Adipocyte (in vitro differentiated cells): ENCODE data around the gene HOTAIR.
A peak's percentile ranks its signal among the peaks of the same experiment; 100 is the strongest.

ENCODE experiments used
- DNase-seq: peaks from one replicate; pipeline ENCODE4 v3.0.0-alpha.2; 2015; ENCODE audit warnings: low read depth
- H3K27me3 ChIP-seq: replicated peaks from 2 replicates; pipeline ENCODE4 v1.7.0; 2013; ENCODE audit warnings: mild to moderate bottlenecking, low read length, moderate library complexity; ENCODE audit not compliant: control insufficient read depth, insufficient read depth
- H3K36me3 ChIP-seq: 2 replicates; pipeline ENCODE4 v1.7.0; 2013; ENCODE audit warnings: low read length, mild to moderate bottlenecking, moderate library complexity; ENCODE audit not compliant: control insufficient read depth, insufficient read depth, severe bottlenecking
- H3K4me1 ChIP-seq: 2 replicates; pipeline ENCODE4 v1.7.0; 2013; ENCODE audit warnings: mild to moderate bottlenecking, low read length, moderate library complexity; ENCODE audit not compliant: control insufficient read depth, insufficient read depth
- H3K4me3 ChIP-seq: 2 replicates; pipeline ENCODE4 v1.7.0; 2013; ENCODE audit warnings: mild to moderate bottlenecking, low read length, moderate library complexity
- H3K9ac ChIP-seq: 2 replicates; pipeline ENCODE4 v1.7.0; 2013; ENCODE audit warnings: mild to moderate bottlenecking, low read length, moderate library complexity
- H3K9me3 ChIP-seq: 2 replicates; pipeline ENCODE4 v1.7.0; 2013; ENCODE audit warnings: mild to moderate bottlenecking, low read length, moderate library complexity; ENCODE audit not compliant: control insufficient read depth

Gene HOTAIR

DNA sequence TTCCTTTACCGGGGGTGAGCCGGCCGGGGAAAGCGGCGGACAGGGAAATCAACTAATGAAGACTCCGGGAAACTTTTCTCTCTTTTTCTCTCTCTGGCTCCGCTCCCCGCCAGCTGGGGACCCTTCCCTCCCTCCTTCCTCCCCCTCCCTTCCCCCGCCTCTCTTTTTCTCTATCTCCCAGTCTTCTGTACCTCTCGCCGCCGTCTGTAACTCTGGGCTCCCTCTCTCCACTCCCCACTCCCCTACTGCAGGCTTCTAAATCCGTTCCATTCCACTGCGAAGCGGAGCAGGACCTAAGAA is 8.7 kb downstream of the HOTAIR start:
- no peak for DNase-seq
- no peaks in the 10 kb centered on the region for H3K9me3 ChIP-seq
- H3K4me3 ChIP-seq, result peak overlapping the region; percentile 50
- H3K36me3 ChIP-seq, result no peaks in the 10 kb centered on the region
- peaks cover 94% of the 10 kb centered on the region for H3K27me3 ChIP-seq
- H3K9ac ChIP-seq, result peak overlapping the region; percentile 61
- no peaks in the 10 kb centered on the region for H3K4me1 ChIP-seq

DNA sequence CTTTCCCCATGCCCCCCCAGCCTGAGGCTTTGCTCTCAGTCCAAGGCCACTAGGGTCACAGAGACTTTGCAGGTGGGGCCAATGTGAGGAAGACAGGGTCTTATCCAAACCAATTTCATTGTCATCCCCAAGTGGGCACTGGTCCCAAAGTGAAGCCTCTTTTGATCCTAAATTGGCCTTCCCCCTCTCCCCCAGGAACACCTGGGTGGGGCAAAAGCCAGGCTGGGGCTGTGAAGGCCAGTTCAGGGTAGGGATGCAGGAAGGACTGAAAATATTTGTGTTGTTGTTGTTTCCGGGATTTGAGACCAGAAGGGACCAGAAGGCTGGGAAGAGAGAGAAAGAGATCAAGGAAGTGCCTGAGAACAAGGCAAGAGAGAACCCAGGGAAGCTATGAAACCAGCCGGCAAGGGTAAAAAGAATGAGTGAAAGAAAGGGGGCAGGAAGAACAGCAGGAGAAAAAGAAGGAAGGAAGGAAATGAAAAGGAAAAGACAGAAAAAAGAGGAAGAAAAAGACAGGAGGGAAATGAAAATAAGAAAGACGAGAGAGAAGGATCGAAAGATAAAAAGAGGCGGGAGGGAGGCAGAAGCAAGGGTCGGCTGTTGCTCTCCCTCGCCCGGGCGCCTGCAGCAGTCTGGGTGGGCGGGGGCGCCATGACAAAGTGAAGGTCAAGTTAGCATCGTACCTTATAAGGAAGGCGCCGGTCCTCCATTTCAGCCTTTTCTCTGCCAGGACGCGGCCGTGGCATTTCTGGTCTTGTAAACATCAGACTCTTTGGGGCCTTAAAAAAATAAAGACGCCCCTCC is 9.3 kb downstream of the HOTAIR start:
- Histone ChIP-seq H3K4me3 (peak overlapping the region; percentile 32), H3K36me3 (no peaks in the 10 kb centered on the region), H3K9me3 (no peaks in the 10 kb centered on the region), H3K27me3 (peaks cover 93% of the 10 kb centered on the region), H3K9ac (peak overlapping the region; percentile 61), H3K4me1 (no peaks in the 10 kb centered on the region)
- no peak for DNase-seq

DNA sequence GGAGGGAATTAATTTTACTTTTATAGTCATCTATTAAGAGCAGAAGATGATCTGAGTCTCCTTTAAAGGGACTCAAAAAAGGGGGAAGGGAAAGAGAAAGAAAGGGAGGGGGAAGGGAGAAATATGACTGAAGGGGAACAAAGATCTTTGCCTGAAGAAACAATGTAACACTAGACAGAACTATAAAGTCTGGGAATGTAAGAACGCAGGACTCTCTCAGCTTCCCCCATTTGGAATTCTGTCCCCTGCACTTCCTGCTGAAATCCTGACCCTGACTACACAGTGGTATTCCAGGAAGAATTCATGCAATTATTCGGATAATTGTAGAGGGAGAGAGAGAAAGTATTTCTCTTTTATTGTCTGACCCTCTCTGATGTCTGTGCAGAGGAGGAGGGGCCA is 10.4 kb downstream of the HOTAIR start:
- no peak for DNase-seq
- Histone ChIP-seq H3K36me3 (no peaks in the 10 kb centered on the region), H3K4me1 (no peaks in the 10 kb centered on the region), H3K9me3 (peaks cover 5% of the 10 kb centered on the region), H3K9ac (no peak overlapping the region), H3K27me3 (peaks cover 94% of the 10 kb centered on the region), H3K4me3 (no peak overlapping the region)

DNA sequence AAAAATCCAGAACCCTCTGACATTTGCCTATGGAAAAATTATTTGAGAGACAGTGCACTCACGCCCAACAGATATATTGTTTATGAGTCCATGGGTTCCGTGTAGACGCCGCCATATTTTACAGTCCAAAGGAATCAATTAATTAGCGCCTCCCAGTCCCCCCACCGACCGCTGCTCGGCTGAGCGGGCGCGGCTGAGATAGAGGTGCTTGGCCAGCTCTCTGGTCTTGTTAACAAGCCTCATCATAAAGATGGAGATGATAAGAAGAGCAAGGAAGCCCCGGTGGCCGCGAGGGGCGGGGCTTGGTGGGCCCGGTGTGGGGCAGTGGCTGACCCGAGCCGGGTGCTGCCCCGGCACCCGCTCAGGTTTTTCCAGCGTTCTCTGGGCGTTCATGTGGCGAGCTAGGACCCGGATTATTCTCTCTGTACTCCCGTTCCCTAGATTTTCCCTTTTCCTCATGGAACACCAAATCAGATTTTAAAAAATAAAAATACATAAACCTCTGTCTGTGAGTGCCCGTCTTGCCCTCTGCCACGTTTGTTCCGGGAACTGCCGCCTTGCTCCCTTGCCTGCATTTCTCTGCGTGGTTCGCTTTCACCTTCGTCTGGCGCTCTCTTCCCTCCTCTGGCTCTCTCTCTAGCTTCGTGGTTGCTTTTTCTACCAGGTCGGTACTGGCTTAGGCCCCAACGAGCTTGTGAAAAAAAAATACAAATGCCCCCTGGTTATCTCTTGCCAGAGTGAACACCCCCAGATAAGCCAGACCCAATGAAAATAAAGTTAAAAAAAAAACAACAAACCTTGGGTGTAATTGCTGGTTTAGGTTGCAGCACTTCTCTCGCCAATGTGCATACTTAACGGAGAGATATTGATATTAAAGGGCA is 11.1 kb downstream of the HOTAIR start:
- H3K4me3 ChIP-seq, result no peak overlapping the region
- peaks cover 5% of the 10 kb centered on the region for H3K9me3 ChIP-seq
- H3K9ac ChIP-seq, result no peak overlapping the region
- no peak for DNase-seq
- H3K36me3 ChIP-seq, result no peaks in the 10 kb centered on the region
- H3K4me1 ChIP-seq, result no peaks in the 10 kb centered on the region
- peaks cover 94% of the 10 kb centered on the region for H3K27me3 ChIP-seq

DNA sequence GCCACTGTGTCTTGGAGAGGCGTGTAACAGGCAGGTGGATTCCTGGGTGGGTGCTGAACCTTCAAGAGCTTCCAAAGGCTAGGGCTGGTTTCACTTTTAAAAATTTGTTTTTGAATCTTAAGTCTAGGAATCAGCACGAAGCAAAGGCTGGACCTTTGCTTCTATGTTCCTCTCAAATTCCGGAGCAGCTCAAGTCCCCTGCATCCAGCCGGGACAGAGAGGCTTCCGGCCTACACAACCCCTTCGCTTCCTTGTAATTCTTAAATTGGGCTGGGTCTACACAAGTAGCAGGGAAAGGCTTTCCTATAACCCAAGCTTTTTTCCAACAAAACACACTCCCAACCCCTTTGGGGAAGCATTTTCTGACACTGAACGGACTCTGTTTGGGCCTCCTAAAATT is 11.7 kb downstream of the HOTAIR start:
- no peak overlapping the region for H3K4me3 ChIP-seq
- H3K27me3 ChIP-seq, result peaks cover 94% of the 10 kb centered on the region
- no peak for DNase-seq
- H3K36me3 ChIP-seq, result no peaks in the 10 kb centered on the region
- H3K9ac ChIP-seq, result no peak overlapping the region
- H3K4me1 ChIP-seq, result no peaks in the 10 kb centered on the region
- peaks cover 5% of the 10 kb centered on the region for H3K9me3 ChIP-seq

DNA sequence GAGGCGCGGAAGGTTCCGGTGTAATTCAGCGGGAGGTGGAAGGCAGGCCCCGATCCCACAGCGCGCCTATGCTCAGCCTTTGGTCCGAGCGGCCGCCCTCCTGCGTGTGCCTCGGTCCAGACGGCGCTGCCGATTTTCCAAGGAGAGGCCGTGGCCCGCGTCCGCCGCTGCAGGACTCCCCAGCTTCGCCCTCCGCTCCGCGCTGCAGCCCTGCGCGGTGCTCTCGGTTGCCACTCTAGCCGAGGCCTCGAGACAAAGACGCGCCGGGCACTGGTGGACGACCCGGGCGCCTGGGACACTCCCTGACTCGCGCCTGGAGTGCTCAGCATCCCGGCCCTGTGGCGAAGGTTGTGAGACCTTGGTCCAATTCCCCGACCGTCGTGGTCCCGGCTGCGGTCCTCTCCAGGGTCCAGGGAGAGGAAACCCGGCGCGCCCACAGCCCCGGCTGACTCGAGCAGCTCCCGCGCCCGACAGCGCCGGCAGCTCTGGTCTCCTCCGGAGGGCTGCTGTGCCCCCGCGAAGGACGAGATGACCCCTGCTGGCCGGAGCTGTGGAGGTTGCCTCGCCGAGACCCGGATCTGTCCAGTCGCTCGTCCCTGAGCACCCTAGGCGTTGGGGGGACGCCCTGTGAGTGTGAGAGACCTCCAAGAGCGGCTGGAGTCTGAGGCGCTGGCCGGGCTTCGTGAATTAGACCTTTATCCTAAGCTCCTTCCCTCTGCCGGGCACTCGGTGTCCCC is 13.6 kb downstream of the HOTAIR start:
- Histone ChIP-seq H3K27me3 (peaks cover 94% of the 10 kb centered on the region), H3K4me3 (peak overlapping the region; percentile 24), H3K9ac (no peak overlapping the region), H3K9me3 (peaks cover 5% of the 10 kb centered on the region), H3K4me1 (no peaks in the 10 kb centered on the region), H3K36me3 (no peaks in the 10 kb centered on the region)
- DNase-seq, result no peak

DNA sequence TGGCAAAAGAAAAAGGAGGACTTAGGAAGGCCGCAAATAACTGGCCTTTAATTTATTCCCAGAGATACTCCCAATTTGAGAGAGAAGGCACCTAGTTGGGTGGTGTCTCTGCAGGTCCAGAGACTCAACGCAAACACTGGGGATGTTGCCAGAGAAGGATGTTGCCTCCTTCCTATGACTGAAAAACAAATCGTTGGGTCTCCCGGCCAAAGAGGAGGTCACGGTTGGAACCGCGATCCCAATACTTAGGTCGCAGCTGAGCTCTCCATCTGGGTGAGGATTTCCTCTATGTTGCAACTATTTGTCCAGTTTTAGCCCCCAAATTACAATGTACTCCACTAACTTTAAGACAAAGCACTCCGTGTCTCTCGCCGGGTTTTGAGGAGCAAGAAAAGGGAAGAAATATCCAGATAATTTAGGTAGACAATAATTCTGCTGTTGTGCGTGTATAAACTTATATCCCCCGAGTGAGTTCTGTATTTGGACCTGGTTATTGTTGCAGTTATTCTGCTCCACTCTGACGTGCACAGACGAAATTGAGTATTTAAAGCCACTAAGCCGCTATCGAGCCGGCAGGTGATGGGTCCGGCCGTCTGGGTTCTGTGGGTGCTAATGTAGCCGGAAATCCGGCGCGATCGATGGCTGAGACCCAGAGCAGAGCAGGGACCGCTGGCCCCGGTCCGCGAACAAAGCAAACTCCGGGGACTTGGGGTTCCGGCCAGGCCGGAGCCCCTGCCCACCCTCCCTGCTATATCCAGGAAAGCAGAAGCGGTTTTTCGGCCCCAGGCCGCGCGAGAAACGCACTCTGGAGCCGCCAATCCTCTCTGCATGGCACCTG is 14.3 kb downstream of the HOTAIR start:
- no peaks in the 10 kb centered on the region for H3K36me3 ChIP-seq
- peaks cover 95% of the 10 kb centered on the region for H3K27me3 ChIP-seq

DNA sequence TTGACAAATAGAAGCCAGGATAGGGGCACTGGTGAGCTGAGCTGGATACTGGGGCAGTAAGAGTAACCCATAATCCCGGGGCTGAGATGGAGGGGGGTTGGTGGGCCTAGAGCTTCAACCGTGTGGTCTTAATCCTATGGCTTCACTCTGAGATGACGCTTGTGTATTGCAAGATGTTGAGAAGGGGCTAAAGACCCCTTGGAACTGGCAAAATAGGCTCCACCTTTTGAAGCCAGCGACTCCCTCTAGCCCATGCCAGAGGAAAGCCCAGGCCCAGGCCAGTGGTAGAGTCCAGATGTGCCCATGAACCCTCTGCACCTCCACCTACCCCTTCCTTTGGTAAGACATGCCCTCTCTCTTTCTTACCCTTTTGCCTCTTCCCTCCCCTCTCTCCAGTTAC is 15.4 kb downstream of the HOTAIR start:
- Histone ChIP-seq H3K4me3 (no peak overlapping the region), H3K27me3 (peaks cover 96% of the 10 kb centered on the region), H3K36me3 (no peaks in the 10 kb centered on the region), H3K4me1 (no peaks in the 10 kb centered on the region), H3K9me3 (peaks cover 5% of the 10 kb centered on the region), H3K9ac (no peak overlapping the region)
- DNase-seq, result no peak

More for the DNA sequence above, 14.3 kb downstream of the HOTAIR start:
- no peak for DNase-seq
- no peaks in the 10 kb centered on the region for H3K4me1 ChIP-seq
- no peak overlapping the region for H3K4me3 ChIP-seq
- H3K9ac ChIP-seq, result no peak overlapping the region
- peaks cover 5% of the 10 kb centered on the region for H3K9me3 ChIP-seq

DNA sequence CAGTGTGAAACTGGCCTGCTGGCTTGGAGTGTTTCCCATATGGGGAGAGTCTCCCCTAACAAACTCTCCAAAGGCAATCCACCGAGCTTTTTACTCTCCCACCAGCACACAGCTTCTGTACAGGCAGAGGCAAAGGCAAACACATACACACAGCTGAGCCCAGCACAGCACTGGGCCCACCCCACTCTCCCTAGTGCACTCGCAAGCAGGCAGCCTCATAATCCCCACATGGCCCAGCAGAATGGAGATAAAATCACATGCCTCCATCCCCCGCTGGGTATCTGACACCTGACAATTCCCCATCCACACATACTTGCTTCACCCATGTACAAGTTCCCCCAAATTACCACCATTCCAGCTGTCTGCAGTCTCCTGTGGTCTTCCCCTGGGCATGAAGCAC is 16.6 kb downstream of the HOTAIR start:
- H3K4me1 ChIP-seq, result peaks cover 6% of the 10 kb centered on the region
- no peaks in the 10 kb centered on the region for H3K36me3 ChIP-seq
- DNase-seq, result no peak
- H3K27me3 ChIP-seq, result peaks cover 96% of the 10 kb centered on the region
- no peak overlapping the region for H3K4me3 ChIP-seq
- no peak overlapping the region for H3K9ac ChIP-seq
- H3K9me3 ChIP-seq, result peaks cover 5% of the 10 kb centered on the region

DNA sequence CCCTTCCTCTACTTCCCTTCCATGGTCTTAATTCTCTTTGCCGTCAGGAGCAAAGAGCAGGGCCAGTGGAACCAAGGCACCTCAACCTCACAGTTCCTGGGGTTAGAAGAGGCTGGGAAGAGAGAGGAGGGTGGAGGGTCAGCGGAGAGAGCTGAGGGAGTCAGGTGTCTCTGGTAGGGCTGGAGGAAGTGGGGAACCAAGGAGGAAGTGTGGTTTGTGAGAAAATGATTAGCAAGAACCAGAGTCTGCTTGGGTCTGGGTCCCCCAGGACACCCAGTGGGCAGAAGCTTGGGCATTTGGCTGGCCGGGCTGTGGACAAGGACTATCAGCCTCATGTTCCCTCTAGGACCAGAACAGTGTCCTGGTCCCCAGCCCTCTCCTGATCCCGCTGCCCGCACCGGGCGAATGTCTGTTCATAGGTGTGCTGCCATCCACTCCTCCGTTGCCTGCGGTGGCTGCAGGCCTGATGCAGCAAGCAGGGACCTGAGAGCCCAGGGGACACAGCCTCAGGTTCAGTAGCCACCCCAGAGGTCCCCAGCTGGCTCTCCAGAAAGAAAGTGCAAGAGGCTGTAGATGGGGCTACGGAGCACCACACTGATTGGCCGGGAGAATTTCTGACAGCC is 17.7 kb downstream of the HOTAIR start:
- peaks cover 5% of the 10 kb centered on the region for H3K9me3 ChIP-seq
- no peaks in the 10 kb centered on the region for H3K36me3 ChIP-seq
- H3K4me1 ChIP-seq, result peaks cover 15% of the 10 kb centered on the region
- DNase-seq, result no peak
- no peak overlapping the region for H3K9ac ChIP-seq
- H3K27me3 ChIP-seq, result peaks cover 96% of the 10 kb centered on the region
- no peak overlapping the region for H3K4me3 ChIP-seq
